ENCODE data around the gene SMYD5.
"Not testable (repeated sequence)": the region's sequence is repeated elsewhere in the genome, so short reads cannot be mapped to it uniquely, and the experiment has no call there.

Gene SMYD5

DNA sequence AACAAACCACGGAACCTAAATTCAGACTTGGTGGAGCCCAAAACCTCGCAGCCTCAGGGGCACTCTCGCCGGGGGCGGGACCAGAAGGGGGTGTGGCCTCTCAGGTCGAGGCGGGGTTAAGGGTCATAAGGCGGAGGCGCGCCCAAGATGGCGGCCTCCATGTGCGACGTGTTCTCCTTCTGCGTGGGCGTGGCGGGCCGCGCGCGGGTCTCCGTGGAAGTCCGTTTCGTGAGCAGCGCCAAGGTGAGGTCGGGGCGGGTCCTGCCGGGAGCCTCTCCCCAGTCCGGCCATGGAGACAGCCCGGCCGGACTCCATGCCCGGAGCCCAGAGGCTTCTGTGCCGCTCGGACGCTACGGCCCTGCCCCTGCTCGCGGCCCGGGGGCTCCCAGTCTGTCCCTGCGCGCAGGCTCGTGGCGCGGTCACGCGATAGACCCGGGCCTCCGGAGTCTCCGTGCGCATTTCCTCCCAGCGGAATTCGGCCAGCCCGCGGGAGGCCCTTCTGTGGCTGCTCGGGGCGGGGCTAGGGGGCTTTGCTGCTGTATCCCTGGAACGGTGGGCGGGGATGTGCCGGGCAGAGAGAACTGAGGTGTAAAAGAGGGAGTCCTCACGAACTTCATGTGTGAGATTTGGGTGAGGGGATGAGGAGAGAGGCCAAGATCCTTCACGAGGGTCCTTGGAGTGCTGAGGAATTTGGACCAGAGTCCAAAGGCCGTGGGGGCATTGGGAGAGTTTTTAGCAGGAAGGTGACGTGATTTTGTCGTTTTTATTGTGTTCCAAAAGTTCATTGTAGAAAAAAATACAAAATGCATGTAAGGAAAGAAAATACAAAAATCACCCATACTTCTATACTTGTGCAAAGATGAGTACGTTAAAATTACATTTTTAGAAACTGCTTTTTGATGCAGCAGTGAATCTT lies at the start of gene SMYD5:
Gene SMYD5 (plus strand): TSS at position 126 of the 916 bp plus-strand sequence. CDS start 22 bp downstream, at position 148.
- FAIRE-seq (no peak), DNase-seq (ENCODE audit: low spot score) (peak; percentile 65)

DNA sequence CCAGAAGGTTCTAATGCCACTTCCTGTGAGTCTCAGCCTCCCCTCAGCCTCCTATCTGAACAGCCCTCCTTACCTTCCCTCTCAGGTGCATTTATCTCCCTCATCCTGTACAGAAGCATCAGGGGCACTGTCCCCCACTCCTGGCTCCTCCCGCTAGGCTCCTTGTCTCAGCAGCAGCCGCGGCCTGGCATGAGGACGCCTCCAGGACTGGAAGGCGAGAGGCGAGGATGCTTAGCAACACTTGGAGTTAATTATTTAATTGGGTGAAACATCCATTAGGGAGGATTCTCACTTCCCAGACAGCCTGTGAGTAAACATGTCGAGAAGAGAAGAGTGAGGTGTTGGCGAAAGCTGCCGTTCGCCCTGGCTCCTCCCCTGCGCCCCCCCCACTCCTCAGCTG lies 48.1 kb upstream of the SMYD5 start:
- not testable (repeated sequence) for DNase-seq (ENCODE audit: low spot score); FAIRE-seq

DNA sequence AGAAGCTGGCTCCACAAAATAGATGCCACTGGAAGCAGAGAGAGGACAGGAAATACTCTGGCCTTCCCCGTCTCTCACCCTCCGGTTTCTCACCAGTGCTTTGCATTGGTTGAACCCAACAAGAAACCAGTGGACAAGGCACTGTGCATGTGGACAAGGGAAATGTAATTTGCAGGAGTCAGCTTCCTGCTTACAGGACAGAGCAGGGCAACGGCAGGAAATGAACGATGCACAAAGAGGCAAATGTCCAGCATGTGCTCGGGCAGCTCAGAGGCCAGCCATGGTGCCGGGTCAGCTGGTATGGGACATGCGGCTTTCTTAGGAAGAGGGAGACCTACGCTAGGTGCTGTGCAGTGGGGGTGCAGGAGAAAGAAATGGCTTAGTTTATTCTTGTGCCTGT lies 47.2 kb upstream of the SMYD5 start:
- not testable (repeated sequence) for FAIRE-seq; DNase-seq (ENCODE audit: low spot score)

DNA sequence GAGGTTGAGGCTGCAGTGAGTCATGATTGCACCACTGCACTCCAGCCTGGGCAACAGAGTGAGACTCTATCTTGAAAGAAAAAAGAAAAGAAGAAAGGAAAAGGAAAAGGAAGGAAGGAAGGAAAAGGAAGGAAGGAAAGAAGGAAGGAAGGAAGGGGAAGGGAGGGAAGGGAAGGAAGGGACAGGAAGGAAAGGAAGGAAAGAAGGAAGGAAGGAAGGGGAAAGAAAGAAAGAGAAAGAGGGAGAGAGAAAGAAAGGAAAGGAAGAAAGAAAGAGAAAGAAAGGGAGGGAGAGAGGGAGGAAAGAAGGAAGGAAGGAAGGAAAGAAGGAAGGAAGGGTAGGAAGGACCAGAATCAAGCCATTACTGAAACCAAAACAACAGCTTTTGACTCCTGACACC lies 45.7 kb upstream of the SMYD5 start:
- not testable (repeated sequence) for FAIRE-seq

DNA sequence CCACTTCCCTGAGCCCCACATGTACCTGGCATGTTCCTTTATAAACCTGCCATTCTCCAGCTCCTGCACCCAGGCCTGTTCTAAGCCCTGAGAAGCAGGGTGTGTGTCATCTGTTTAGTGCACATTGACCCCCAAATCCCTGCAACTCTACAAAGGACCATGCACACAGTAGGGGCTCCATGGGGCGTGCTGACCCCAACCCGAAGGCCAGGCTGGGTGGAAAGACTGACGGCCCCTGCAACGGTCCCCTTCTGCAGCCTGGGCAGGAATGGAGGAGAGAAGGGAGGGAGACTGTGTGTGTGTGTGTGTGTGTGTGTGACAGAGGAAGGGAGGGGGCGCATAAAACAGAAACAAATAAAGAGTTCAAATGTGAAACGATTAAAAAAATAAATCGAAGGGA lies 43.7 kb upstream of the SMYD5 start:
- FAIRE-seq; DNase-seq (ENCODE audit: low spot score): not testable (repeated sequence)

More for the DNA sequence above, 45.7 kb upstream of the SMYD5 start:
- DNase-seq (ENCODE audit: low spot score), result not testable (repeated sequence)

DNA sequence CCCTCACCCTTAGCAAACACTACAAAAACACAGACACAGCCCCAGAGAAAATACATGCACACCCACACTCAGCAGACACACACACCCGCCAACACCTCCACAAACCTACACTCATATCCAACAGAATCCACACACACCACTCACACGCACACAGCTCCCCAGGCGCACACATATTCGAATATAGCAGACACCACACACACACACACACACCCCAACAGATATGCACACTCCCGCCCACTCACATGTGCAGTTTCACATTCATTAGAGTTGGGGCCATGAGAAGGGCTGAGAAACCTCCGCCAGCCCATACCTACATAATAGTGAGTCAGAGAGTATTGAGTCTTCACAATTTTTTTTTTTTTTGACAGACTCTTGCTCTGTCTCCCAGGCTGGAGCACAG lies 41.1 kb upstream of the SMYD5 start:
- FAIRE-seq, result no peak
- DNase-seq (ENCODE audit: low spot score), result no peak

DNA sequence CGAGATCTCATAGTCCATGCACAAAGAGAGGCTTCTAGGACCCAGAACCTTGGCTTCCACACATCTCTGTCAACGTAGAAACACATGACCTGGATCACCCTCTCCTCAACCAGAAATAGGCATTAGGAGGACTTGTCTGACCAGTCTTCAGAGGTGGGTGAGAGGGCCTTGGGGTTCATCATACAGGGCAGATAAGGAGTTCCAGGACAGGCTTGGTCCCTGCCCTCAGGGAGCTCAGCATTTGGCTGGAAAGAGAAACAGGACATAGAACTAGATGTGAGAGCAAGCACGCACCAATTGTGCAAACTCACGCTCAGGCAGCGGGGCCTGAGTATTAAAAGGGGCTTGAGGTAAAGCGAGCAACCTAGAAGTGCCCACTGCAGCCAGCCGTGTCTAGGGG lies 40.3 kb upstream of the SMYD5 start:
- FAIRE-seq (no peak), DNase-seq (ENCODE audit: low spot score) (no peak)

DNA sequence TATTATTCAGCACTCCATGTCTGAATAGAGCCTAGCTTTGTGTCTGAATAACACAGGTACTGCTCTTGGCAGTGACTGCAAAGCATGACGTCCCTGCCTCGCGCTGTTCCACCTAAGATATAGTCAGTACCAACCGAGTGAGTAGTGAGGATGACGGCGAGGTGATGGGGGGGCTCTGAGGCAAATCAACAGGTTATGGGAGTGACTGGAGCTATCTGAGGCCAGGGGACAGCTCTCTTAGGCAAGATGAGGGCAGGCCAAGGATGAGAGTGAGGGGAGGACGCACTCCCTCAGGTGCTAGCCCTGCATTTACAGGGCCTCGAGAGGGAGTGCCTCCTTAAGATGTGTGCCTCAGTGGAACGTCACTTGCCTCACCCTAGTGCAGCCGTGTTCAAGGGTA lies 39.8 kb upstream of the SMYD5 start:
- DNase-seq (ENCODE audit: low spot score) (no peak), FAIRE-seq (no peak)

DNA sequence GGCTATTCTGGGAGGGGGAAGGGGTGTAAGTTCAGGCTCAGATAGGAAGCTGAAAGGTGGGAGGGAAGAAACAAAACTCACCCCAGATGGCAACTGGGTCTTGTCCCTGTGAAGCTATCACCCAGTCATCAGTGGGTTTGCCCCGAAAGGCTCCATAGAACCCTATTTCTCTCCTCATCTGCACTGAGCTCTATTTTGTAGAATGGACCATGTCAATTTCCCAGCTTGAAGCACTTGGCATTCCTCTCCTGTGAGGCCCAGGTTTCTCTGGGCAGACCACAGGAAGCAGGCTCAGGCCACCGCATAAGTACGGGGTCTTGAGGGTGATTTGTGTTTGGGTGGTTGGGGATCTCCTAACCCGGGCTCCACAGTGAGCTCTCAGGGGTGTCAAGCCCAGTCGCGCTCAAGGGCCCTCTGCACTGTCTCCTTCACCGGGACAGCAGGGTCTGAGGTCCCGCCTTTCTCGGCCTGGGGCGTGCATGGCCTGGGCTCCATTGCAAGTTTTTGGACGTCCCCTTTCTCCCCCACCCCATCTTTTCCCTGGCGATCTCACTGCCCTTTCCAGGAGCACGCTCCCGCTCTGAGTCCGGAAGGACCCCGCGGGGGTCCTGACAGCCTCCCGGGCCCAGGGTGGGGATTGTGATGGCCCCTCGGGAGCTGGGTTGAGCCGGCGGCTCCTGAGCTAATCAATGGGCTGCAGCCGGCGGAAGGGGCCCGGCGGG lies 38.9 kb upstream of the SMYD5 start:
- FAIRE-seq (no peak), DNase-seq (ENCODE audit: low spot score) (no peak)

DNA sequence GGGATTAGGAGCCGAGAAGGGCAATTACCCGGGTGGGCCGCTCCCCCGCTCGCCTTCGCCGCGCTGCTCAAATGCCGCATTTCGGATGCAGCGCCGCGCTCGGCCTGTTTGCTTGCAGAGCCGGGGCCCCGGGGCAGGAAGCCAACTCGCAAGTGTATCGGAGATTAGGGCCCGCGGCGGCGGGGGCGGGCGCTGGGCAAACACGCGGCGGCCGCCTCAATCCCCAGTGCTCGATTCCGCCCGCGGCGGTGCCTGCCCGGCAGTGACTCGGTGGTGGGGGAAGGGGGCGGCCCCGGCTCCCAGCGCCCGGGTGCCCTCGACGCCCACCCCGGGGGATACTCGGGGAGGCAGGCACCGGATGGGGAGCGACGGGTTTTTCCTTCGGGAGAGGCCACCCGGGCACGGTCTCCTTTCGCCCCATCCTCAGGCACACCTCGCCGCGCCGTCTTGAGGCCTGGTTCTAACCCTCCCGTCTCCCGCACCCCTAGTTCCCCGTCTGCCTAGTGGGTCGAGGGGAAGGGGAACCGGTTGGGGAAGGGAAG lies 38.3 kb upstream of the SMYD5 start:
- DNase-seq (ENCODE audit: low spot score) (no peak), FAIRE-seq (no peak)

DNA sequence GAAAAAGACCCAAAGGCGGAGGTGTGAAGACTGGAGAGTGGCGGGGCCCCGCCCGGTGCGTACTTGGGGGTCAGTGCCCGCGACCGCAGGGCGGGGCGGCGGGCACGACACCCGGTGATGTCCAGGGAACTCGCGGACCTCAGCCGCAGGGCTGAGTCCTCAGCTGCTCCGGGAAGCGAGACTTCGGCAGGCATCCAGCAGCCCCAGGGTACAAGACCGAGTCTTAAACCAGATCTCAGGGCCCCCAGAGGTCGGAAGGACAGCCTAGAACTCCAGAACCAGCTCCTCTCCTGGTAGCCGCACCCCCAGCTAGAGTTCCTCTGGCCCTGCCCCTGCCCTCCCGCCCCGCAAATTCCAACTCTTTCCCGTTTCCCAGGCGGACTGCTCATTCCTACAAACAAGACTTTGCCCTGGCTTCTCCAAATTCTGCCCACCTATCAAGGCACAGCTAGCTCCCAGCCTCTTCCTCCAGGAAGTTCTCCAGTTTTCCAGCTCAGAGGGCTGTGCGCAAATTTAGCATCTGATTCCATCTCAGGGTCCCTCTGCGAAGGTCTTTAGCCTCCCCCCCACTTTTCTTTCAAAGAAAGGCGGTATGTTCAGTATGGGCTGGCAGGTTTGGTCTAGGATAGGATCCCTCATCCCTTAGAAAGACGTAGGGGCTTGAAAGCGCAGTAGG lies 37.7 kb upstream of the SMYD5 start:
- FAIRE-seq (no peak), DNase-seq (ENCODE audit: low spot score) (no peak)

DNA sequence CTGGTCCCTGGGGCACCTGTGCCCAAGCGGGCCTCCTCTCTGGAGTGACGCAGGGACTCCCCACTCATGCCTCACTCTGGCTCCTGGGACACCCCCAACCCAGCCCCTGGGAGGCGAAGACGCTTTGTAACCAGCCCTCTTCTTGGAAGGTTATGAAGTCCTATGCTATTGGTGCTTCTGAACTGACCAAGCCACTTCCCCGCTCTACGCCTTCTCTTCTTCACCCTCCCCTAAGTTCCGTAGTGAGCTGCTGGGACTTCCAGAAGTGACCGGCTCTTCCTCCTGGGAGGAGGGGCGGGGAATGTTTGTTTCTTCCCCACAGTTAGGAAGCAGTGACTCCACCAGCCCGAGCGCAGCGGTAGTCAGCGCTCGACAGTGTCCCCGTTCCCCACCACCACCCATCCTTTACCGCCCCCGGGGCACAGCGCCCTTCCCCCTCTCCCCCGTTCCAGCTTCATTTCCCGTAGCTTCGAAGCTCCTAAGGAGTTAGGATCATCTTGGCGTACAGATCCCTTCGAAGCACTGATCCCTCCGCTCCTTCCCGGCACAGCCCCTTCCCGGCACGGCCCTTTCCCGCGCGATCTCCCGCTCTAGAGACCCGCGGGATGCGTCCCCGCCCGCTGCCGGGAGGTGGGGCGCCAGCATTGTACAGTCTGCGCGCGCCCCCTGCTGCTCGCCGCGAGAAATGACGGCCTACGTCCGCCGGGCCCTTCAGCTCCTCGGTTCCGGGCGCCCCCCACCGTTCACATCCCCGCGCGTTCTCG lies 37.0 kb upstream of the SMYD5 start:
- DNase-seq (ENCODE audit: low spot score), result peak; percentile 64
- no peak for FAIRE-seq

DNA sequence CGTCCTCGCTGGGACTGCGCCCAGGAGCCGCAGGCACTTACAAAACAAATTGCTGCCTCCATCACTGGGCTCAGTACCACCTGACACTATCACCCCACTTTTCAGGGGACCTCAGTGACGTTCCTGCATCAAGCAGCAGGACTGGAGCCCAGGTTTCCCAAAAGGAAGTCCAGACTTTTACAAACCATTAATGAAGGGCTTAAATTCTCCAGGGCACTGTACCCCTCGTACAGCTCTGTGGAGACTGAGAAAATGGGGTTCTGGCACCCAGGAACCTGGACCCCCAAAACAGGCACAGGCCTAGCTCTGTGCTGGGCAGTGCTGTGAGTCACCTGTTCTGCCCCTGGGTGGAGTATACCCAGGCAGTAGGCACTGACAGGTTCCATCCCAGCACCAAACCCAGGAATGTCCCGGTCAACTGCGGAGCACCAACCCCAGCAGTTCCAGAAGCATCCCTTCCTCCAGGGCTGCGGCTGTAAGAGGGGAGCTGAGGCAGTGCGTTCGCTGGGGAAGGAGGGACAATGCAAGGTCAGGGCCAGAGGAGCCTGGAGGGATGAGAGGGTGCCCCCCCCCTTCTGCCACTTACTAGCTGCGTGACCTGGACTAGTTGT lies 36.3 kb upstream of the SMYD5 start:
- DNase-seq (ENCODE audit: low spot score), result no peak
- no peak for FAIRE-seq

DNA sequence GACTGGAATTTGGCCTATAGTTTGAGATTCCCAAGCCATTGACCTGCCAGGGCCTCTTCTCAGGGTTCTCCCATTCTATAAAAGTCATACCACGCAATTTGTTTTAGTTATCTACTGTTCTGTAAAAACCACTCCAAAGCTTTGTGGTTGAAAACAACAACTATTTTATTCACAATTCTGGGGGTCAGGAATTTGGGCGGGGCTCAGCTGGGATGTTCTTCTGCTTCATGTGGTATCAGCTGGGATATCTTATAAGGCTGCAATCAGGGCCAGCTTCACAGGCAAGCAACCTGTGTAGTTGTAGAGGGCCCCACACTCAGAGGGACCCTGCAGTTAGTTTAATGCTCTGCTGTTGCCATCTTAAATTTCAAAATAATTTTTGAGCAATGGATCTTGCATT lies 28.1 kb upstream of the SMYD5 start:
- no peak for FAIRE-seq
- no peak for DNase-seq (ENCODE audit: low spot score)

DNA sequence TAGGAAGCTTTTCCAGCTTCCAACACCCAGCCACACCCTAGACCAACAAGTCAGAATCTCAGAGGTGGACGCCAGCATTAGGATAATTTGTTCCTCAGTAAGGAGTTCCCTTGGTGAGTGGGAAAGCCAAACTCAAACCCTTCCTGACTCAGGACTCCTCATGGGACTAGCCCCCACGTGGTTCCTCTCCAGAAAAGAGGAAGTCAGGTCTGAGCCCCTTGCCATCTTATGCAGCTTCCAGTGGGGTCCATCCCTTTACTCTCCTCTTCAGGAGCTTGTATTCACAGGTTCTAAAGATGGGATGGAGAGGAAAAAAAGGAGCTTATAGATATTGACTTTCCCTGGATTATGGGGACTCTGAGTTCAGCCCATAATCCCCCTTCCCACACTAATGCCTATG lies 26.5 kb upstream of the SMYD5 start:
- DNase-seq (ENCODE audit: low spot score), result no peak

DNA sequence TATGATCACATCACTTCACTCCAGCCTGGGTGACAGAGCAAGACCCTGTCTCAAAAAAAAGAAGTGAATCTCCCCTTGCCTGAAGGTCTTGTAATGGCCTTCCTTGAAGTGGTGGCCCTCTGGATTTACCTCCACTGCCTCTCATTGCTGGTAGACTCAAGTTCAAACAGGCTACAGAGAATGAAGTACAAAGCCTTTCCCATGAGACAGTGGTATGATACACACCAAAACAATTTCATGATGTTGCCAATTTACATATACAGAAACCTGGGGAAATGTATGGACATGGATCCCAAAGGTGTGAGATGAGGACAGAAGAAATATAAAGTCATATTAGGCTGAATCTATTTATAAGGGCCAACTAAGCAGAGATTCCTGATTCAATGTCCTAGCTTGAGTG lies 16.5 kb upstream of the SMYD5 start:
- DNase-seq (ENCODE audit: low spot score) (no peak), FAIRE-seq (no peak)

More for the DNA sequence above, 26.5 kb upstream of the SMYD5 start:
- FAIRE-seq, result no peak

DNA sequence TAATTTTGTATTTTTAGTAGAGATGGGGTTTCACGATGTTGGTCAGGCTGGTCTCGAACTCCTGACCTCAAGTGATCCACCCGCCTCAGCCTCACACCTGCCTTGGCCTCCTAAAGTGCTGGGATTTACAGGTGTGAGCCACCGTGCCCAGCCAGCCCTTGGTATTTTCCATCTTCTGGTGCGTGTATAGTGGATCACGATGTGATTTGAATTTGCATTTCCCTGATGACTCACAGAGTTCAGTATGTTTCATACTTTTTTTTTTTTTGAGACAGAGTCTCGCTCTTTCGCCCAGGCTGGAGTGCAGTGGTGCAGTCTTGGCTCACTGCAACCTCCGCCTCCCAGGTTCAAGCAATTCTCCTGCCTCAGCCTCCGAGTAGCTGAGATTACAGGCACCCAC lies 13.8 kb upstream of the SMYD5 start:
- DNase-seq (ENCODE audit: low spot score); FAIRE-seq: not testable (repeated sequence)

DNA sequence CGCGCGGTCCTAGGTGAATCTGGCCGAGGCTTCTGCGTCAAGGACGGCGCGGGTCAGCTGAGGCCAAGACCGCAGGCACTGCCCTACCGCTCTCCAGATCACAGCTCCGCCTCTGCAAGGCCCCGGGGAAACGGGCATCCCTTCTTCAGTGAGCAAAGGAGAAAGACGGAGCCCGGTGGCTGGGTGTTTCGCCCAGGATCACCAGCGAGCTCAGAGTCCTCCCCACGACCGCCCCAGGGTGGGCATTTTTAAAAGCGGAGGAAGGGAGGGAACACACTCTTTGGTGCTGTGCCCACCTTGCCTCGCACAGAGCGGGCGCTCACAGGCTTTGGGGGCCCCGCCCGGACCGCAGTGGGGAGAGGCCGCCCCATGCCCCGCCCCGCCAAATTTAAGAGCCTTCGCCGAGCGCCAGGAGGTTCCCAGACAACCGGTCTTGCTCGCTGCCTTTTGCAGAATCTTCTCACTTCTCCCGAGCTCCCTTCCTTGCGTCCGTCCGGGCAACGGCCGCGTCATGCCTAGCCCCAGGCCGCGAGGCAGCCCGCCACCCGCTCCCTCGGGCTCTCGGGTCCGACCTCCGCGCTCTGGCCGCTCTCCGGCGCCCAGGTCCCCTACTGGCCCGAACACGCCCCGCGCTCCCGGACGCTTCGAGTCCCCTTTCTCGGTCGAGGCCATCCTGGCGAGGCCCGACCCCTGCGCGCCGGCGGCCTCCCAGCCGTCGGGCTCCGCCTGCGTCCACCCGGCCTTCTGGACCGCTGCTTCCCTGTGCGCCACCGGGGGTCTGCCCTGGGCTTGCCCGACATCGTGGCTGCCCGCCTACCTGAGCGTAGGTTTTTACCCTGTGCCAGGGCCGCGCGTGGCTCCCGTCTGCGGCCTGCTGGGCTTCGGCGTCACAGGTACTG lies 11.6 kb upstream of the SMYD5 start, which contains the start of gene NOTO:
Gene NOTO (plus strand): TSS at position 419 of the 899 bp plus-strand sequence. CDS start 93 bp downstream, at position 512.
- DNase-seq (ENCODE audit: low spot score) (no peak), FAIRE-seq (no peak)

DNA sequence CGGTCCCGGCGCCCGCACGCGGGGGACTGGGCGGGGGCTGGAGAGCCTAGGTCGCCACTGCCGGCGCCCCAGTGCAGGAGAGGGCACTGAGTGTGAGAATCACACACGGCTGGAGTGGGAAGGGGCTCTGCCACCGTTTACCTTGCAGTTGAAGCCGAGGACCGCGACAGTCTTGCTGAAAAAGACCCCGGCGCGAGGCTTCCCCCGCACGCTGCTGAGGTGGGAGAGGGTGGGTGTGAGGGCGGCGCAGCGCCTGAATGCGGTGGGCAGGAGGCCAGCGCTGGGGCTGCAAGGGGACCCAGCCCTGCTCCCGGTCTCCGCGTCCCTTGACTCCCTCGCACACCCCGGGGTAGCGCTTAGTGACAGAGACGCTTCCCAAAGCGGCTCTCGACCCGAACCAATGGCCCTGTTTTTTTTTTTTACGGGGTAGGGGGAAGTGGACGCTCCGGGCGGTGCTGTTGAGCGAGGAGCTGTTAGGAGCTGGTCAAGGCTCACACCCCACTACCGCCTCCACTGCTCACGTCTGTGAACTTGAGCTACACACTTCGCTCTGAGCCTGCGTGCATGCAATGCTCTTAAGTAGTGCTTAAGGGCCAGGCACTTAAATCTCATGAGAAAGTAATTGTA lies 10.9 kb upstream of the SMYD5 start:
- FAIRE-seq (no peak), DNase-seq (ENCODE audit: low spot score) (no peak)

Data from RCC 7860 (cell line).